HCT116 (cell line): ENCODE measurements around the gene ACR. TPM values are rescaled to one million over a fixed set of nuclear protein-coding genes. Genes with fewer than 3 reads are reported as not detected.

Experiments
- ATAC-seq: fragments of 200-7000 bp; cut with Tn5 transposase; 2 replicates; pipeline ENCODE4 v1.9.1; 2020; ENCODE audit warnings: mild to moderate bottlenecking, moderate library complexity
- BruUV-seq: library from RNA; stranded (reverse); fragments of 400-500 nt; replicated peaks from 2 replicates; lab custom pipeline; 2021; lab: Mats Ljungman, UMichigan
- CTCF ChIA-PET: fragments of 300-600 bp; sonication (Branson Sonifier 250); formaldehyde crosslinking; loops from one replicate; lab custom pipeline; 2021; ENCODE audit warnings: antibody characterized with exemption; lab: Charles Lee
- POLR2A ChIA-PET: fragments of 300-600, 350-600 bp; sonication (Branson Sonifier 250); formaldehyde crosslinking; loops from one replicate; lab custom pipeline; 2021; ENCODE audit warnings: antibody characterized with exemption; lab: Charles Lee
- RAD21 ChIA-PET, 2 experiments: fragments of 300-600 bp; sonication (Branson Sonifier 250); formaldehyde crosslinking; loops; one replicate each; lab custom pipeline; 2023; ENCODE audit warnings: low total read pairs in 2 of 2; ENCODE audit not compliant: uncharacterized antibody in 2 of 2, unreplicated experiment in 2 of 2, low non-redundant PET in 1 of 2; lab: Charles Lee
- DNase-seq: peaks from one replicate; pipeline ENCODE4 v3.0.0-alpha.2; 2010; ENCODE audit warnings: low read depth, low spot score
- H2AFZ ChIP-seq: fragments of 200-600 bp; shearing (Covaris generic), sonication (generic); 2 replicates; pipeline ENCODE4 v1.6.1; 2017; ENCODE audit warnings: low read depth, mixed run types, mixed read lengths, antibody characterized with exemption, low read length; ENCODE audit not compliant: poor library complexity, severe bottlenecking
- H3K27ac ChIP-seq: 2 replicates; pipeline ENCODE4 v1.5.1; 2012; ENCODE audit warnings: low read depth, low read length
- H3K27me3 ChIP-seq: fragments of 200-600 bp; sonication (generic); 2 replicates; pipeline ENCODE4 v1.6.1; 2016; ENCODE audit warnings: mixed run types, low read length, mixed read lengths; ENCODE audit not compliant: insufficient read depth
- H3K36me3 ChIP-seq, 2 experiments: fragments of 200-500 bp in 1 of 2; fragments of 200-600 bp in 1 of 2; sonication (Bioruptor generic) in 1 of 2; sonication (generic) in 1 of 2; 2 replicates each; pipeline versions ENCODE4 v1.5.1 to v1.6.1; 2014 to 2016; ENCODE audit warnings: low read length in 2 of 2, inconsistent platforms in 1 of 2, mixed read lengths in 1 of 2, mixed run types in 1 of 2; ENCODE audit not compliant: insufficient read depth in 2 of 2, control insufficient read depth in 1 of 2
- H3K4me1 ChIP-seq, 2 experiments: fragments of 200-600 bp in 1 of 2; sonication (generic) in 1 of 2; 2 replicates each; pipeline versions ENCODE4 v1.5.1 to v1.6.1; 2012 to 2017; ENCODE audit warnings: low read length in 2 of 2, inconsistent platforms in 1 of 2, mild to moderate bottlenecking in 1 of 2, mixed read lengths in 1 of 2, mixed run types in 1 of 2, moderate library complexity in 1 of 2; ENCODE audit not compliant: insufficient read depth in 2 of 2, control insufficient read depth in 1 of 2
- H3K4me2 ChIP-seq: fragments of 200-600 bp; sonication (generic); 2 replicates; pipeline ENCODE4 v1.6.1; 2017; ENCODE audit warnings: mixed run types, low read length, mixed read lengths
- H3K4me3 ChIP-seq, 2 experiments: fragments of 200-600 bp in 1 of 2; sonication (generic) in 1 of 2; replicated peaks in 1 of 2; 2 replicates each; pipeline ENCODE4 v1.5.1; 2011 to 2016; ENCODE audit warnings: low read length in 2 of 2, control low read depth in 1 of 2, low read depth in 1 of 2, mild to moderate bottlenecking in 1 of 2, mixed read lengths in 1 of 2, mixed run types in 1 of 2
- H3K79me2 ChIP-seq: fragments of 200-600 bp; sonication (generic); 2 replicates; pipeline ENCODE4 v1.6.1; 2017; ENCODE audit warnings: mild to moderate bottlenecking, mixed run types, low read length, moderate library complexity, mixed read lengths; ENCODE audit not compliant: insufficient read depth
- H3K9ac ChIP-seq: fragments of 200-600 bp; sonication (generic); 2 replicates; pipeline ENCODE4 v1.6.1; 2016; ENCODE audit warnings: low read length, mixed read lengths
- H3K9me2 ChIP-seq: fragments of 200-600 bp; sonication (generic), shearing (Covaris generic); 2 replicates; pipeline ENCODE4 v1.6.1; 2017; ENCODE audit warnings: mixed run types, mild to moderate bottlenecking, moderate library complexity; ENCODE audit not compliant: insufficient read depth
- H3K9me3 ChIP-seq, 2 experiments: fragments of 200-500 bp in 1 of 2; fragments of 200-600 bp in 1 of 2; sonication (Bioruptor generic) in 1 of 2; sonication (generic) in 1 of 2; 2 replicates each; pipeline ENCODE4 v1.6.1; 2014 to 2017; ENCODE audit warnings: low read length in 2 of 2, mixed read lengths in 2 of 2, inconsistent platforms in 1 of 2, low read depth in 1 of 2, mild to moderate bottlenecking in 1 of 2, mixed run types in 1 of 2, moderate library complexity in 1 of 2; ENCODE audit not compliant: control insufficient read depth in 1 of 2, insufficient read depth in 1 of 2
- H4K20me1 ChIP-seq: fragments of 200-600 bp; sonication (generic), shearing (Covaris generic); 2 replicates; pipeline ENCODE4 v1.6.1; 2017; ENCODE audit warnings: mixed run types, mild to moderate bottlenecking, moderate library complexity; ENCODE audit not compliant: insufficient read depth
- CEBPB ChIP-seq: IDR thresholded peaks from 2 replicates; pipeline ENCODE4 v1.6.1; 2012; ENCODE audit warnings: low read depth
- ELF1 ChIP-seq: IDR thresholded peaks from 2 replicates; pipeline ENCODE4 v1.6.1; 2012; ENCODE audit warnings: low read depth, borderline replicate concordance
- EZH2 ChIP-seq: fragments of 200-600 bp; sonication (generic); IDR thresholded peaks from 2 replicates; pipeline ENCODE4 v1.6.1; 2017; ENCODE audit warnings: antibody characterized with exemption, mixed run types
- EZH2phosphoT487 ChIP-seq: fragments of 200-600 bp; IDR thresholded peaks from 2 replicates; pipeline ENCODE4 v1.6.1; 2018; ENCODE audit warnings: antibody characterized with exemption, borderline replicate concordance
- FOSL1 ChIP-seq: IDR thresholded peaks from 2 replicates; pipeline ENCODE4 v1.6.1; 2012; ENCODE audit warnings: low read depth
- JUND ChIP-seq: IDR thresholded peaks from 2 replicates; pipeline ENCODE4 v1.6.1; 2012
- POLR2A ChIP-seq: IDR thresholded peaks from 2 replicates; pipeline ENCODE4 v1.7.0; 2011; ENCODE audit warnings: borderline replicate concordance; ENCODE audit not compliant: insufficient read depth, insufficient read length; ENCODE audit errors: extremely low read depth
- POLR2AphosphoS5 ChIP-seq: IDR thresholded peaks from 2 replicates; pipeline ENCODE4 v1.6.1; 2011; ENCODE audit warnings: mild to moderate bottlenecking, low read depth, low read length, moderate library complexity
- RAD21 ChIP-seq: IDR thresholded peaks from 2 replicates; pipeline ENCODE4 v1.6.1; 2012; ENCODE audit warnings: low read depth, mild to moderate bottlenecking
- REST ChIP-seq: IDR thresholded peaks from 2 replicates; pipeline ENCODE4 v1.6.1; 2012; ENCODE audit warnings: low read depth
- SIN3A ChIP-seq: IDR thresholded peaks from 2 replicates; pipeline ENCODE4 v1.6.1; 2012; ENCODE audit warnings: low read depth
- SRF ChIP-seq: IDR thresholded peaks from 2 replicates; pipeline ENCODE4 v1.6.1; 2012; ENCODE audit warnings: low read depth
- TCF7L2 ChIP-seq: IDR thresholded peaks from 2 replicates; pipeline ENCODE4 v1.7.0; 2011; ENCODE audit warnings: borderline replicate concordance, inconsistent platforms; ENCODE audit not compliant: insufficient read depth, insufficient read length; ENCODE audit errors: extremely low read depth
- YY1 ChIP-seq: IDR thresholded peaks from 2 replicates; pipeline ENCODE4 v1.6.1; 2011; ENCODE audit warnings: low read length, low read depth, moderate library complexity, mild to moderate bottlenecking; ENCODE audit not compliant: insufficient replicate concordance; ENCODE audit errors: extremely low read depth
- intact Hi-C: fragments of 100-400 bp; cut with micrococcal nuclease; formaldehyde crosslinking; loops from 2 replicates; pipeline ENCODE4 v1.10.0; 2022
- total RNA-seq: library from RNA; stranded (reverse); gene quantifications from one replicate; pipeline ENCODE4 v1.2.1, GENCODE V29; 2021; ENCODE audit not compliant: unreplicated experiment
- TF ChIP-seq, protein P1 (sequence below): IDR thresholded peaks from 2 replicates; pipeline ENCODE4 v1.6.1; 2012
- TF ChIP-seq, protein P2 (sequence below): IDR thresholded peaks from 2 replicates; pipeline ENCODE4 v1.6.1; 2012
- TF ChIP-seq, protein P3 (sequence below): IDR thresholded peaks from 2 replicates; pipeline ENCODE4 v1.6.1; 2011; ENCODE audit warnings: mild to moderate bottlenecking, low read length, moderate library complexity; ENCODE audit not compliant: insufficient replicate concordance; ENCODE audit errors: extremely low read depth

Gene ACR
- total RNA-seq, 1 experiment from 2014 or later, result 1.5 TPM

DNA sequence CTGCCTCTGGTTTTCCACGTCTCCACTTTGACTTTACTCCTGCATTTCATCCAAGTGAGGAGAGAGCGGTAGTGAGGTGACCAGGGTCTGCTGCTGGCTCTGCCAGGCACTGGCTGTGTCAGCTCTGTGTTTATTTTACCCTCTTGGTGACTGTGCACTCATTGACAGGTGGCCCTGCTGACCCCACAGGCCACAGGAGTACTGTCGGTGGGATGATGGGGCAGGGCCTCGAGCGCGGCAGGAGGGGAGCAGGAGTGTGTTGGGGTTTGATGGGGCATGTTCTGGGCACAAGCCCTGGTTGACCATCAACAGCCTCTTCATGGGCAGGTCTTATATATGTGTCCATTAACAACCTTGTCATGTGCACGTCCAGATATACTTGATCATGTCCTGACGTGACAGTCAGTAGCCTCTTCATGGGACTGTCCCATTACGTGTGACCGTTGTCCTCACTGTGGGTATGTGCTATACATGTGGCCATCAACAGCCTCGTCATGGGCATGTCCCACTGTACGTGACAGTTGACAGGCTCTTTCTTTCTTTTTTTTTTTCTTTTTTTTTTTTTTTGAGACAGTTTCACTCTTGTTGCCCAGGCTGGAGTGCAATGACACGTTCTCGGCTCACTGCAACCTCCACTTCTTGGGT lies 31.4 kb upstream of the ACR start:
- no peaks in the 10 kb centered on the region for H4K20me1 ChIP-seq
- no peaks in the 10 kb centered on the region for H3K79me2 ChIP-seq
- no peak for DNase-seq
- H3K27ac ChIP-seq, result no peak overlapping the region
- H3K9me2 ChIP-seq, result no peaks in the 10 kb centered on the region
- ATAC-seq, result no peak
- no peaks in the 10 kb centered on the region for H3K9me3 ChIP-seq
- H3K36me3 ChIP-seq, result peaks cover 0 to 8% of the 10 kb centered on the region in 2 experiments; a peak in 1 of 4 replicates
- TF ChIP-seq TCF7L2 (no peak), POLR2A (no peak), FOSL1 (no peak), ELF1 (no peak), POLR2AphosphoS5 (no peak), EZH2 (no peak), REST (no peak), RAD21 (no peak), CEBPB (no peak), EZH2phosphoT487 (no peak), SIN3A (no peak), YY1 (no peak), JUND (no peak), SRF (no peak)
- TF ChIP-seq, protein P1, sequence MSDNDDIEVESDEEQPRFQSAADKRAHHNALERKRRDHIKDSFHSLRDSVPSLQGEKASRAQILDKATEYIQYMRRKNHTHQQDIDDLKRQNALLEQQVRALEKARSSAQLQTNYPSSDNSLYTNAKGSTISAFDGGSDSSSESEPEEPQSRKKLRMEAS, result no peak
- TF ChIP-seq, protein P2, sequence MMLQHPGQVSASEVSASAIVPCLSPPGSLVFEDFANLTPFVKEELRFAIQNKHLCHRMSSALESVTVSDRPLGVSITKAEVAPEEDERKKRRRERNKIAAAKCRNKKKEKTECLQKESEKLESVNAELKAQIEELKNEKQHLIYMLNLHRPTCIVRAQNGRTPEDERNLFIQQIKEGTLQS, result no peak
- TF ChIP-seq, protein P3, sequence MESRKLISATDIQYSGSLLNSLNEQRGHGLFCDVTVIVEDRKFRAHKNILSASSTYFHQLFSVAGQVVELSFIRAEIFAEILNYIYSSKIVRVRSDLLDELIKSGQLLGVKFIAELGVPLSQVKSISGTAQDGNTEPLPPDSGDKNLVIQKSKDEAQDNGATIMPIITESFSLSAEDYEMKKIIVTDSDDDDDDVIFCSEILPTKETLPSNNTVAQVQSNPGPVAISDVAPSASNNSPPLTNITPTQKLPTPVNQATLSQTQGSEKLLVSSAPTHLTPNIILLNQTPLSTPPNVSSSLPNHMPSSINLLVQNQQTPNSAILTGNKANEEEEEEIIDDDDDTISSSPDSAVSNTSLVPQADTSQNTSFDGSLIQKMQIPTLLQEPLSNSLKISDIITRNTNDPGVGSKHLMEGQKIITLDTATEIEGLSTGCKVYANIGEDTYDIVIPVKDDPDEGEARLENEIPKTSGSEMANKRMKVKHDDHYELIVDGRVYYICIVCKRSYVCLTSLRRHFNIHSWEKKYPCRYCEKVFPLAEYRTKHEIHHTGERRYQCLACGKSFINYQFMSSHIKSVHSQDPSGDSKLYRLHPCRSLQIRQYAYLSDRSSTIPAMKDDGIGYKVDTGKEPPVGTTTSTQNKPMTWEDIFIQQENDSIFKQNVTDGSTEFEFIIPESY, result no peak
- RAD21 ChIA-PET, result no interaction called here
- no TSS peak for BruUV-seq
- POLR2A ChIA-PET, result no interaction called here
- no peaks in the 10 kb centered on the region for H3K27me3 ChIP-seq
- H2AFZ ChIP-seq, result no peak overlapping the region
- H3K4me1 ChIP-seq, result no peaks in the 10 kb centered on the region
- CTCF ChIA-PET, result no interaction called here
- H3K9ac ChIP-seq, result no peak overlapping the region
- no peak overlapping the region for H3K4me2 ChIP-seq
- intact Hi-C loops, result no loop called here
- no peak overlapping the region for H3K4me3 ChIP-seq
